Activated naive CD8-positive, alpha-beta T cell treated with anti-CD3 and anti-CD28 coated beads, Interleukin-2, amount 50 U/mL, for 24 hours (primary cell): ENCODE measurements around the gene CAPRIN2.

ENCODE experiments used
- ATAC-seq: fragments of 150-1000 bp; cut with Tn5 transposase; one replicate; pipeline ENCODE4 v1.10.0; 2021
- DNase-seq: peaks from one replicate; pipeline ENCODE4 v3.0.0; 2021
- H3K27ac Mint-ChIP-seq: one replicate; pipeline ENCODE4 v1.8.0; 2021; ENCODE audit warnings: mild to moderate bottlenecking, mixed read lengths
- H3K27me3 Mint-ChIP-seq: one replicate; pipeline ENCODE4 v1.8.0; 2021; ENCODE audit warnings: mixed read lengths
- H3K36me3 Mint-ChIP-seq: one replicate; pipeline ENCODE4 v1.8.0; 2021; ENCODE audit warnings: low read depth, mixed read lengths
- H3K4me1 Mint-ChIP-seq: one replicate; pipeline ENCODE4 v1.8.0; 2021; ENCODE audit warnings: mixed read lengths
- H3K4me3 Mint-ChIP-seq: one replicate; pipeline ENCODE4 v1.8.0; 2021; ENCODE audit warnings: mild to moderate bottlenecking, moderate library complexity, mixed read lengths
- H3K9me3 Mint-ChIP-seq: one replicate; pipeline ENCODE4 v1.8.0; 2021; ENCODE audit warnings: mixed read lengths

Gene CAPRIN2

GRCh38 chr12:30754750-30755394 is at the start of gene CAPRIN2:
CAPRIN2 (minus strand) TSS chr12:30754951; CDS start chr12:30753520, 1,431 bp downstream.
- Mint-ChIP-seq H3K27ac (peak within 1 kb of the TSS; percentile 77), H3K36me3 (no peaks in the 10 kb centered on the region), H3K4me3 (peak within 1 kb of the TSS; percentile 88), H3K9me3 (no peaks in the 10 kb centered on the region), H3K27me3 (no peaks in the 10 kb centered on the region), H3K4me1 (peaks cover 31% of the 10 kb centered on the region)
- DNase-seq (peak; percentile 93), ATAC-seq (peak; percentile 93)

GRCh38 chr12:30797689-30798088 is 42.9 kb upstream of the CAPRIN2 start:
- Mint-ChIP-seq H3K27ac (no peak overlapping the region), H3K4me1 (peaks cover 21% of the 10 kb centered on the region), H3K27me3 (peaks cover 50% of the 10 kb centered on the region), H3K9me3 (no peaks in the 10 kb centered on the region), H3K36me3 (no peaks in the 10 kb centered on the region), H3K4me3 (peak overlapping the region; percentile 21)
- ATAC-seq (no peak), DNase-seq (no peak)

GRCh38 chr12:30796891-30797371 is 42.2 kb upstream of the CAPRIN2 start:
- peaks cover 51% of the 10 kb centered on the region for H3K27me3 Mint-ChIP-seq
- H3K9me3 Mint-ChIP-seq: no peaks in the 10 kb centered on the region
- peaks cover 21% of the 10 kb centered on the region for H3K4me1 Mint-ChIP-seq
- no peak overlapping the region for H3K27ac Mint-ChIP-seq
- DNase-seq (no peak), ATAC-seq (no peak)
- H3K36me3 Mint-ChIP-seq: no peaks in the 10 kb centered on the region
- H3K4me3 Mint-ChIP-seq: peak overlapping the region; percentile 77

GRCh38 chr12:30796313-30796780 is 41.6 kb upstream of the CAPRIN2 start:
- Mint-ChIP-seq H3K27ac (no peak overlapping the region), H3K4me1 (peaks cover 21% of the 10 kb centered on the region)

GRCh38 chr12:30795410-30796312 is 40.9 kb upstream of the CAPRIN2 start:
- H3K27ac Mint-ChIP-seq: peak overlapping the region; percentile 68
- H3K9me3 Mint-ChIP-seq: no peaks in the 10 kb centered on the region
- H3K4me3 Mint-ChIP-seq: peak overlapping the region; percentile 77
- peak; percentile 79 for DNase-seq
- peaks cover 21% of the 10 kb centered on the region for H3K4me1 Mint-ChIP-seq
- ATAC-seq: peak; percentile 79
- no peaks in the 10 kb centered on the region for H3K36me3 Mint-ChIP-seq
- peaks cover 51% of the 10 kb centered on the region for H3K27me3 Mint-ChIP-seq

More at GRCh38 chr12:30796313-30796780, 41.6 kb upstream of the CAPRIN2 start:
- peak; percentile 10 for DNase-seq
- no peaks in the 10 kb centered on the region for H3K36me3 Mint-ChIP-seq
- ATAC-seq: peak; percentile 5
- H3K9me3 Mint-ChIP-seq: no peaks in the 10 kb centered on the region
- H3K4me3 Mint-ChIP-seq: peak overlapping the region; percentile 77
- H3K27me3 Mint-ChIP-seq: peaks cover 51% of the 10 kb centered on the region

- peak overlapping the region; percentile 59 for H3K27ac Mint-ChIP-seq
- no peaks in the 10 kb centered on the region for H3K9me3 Mint-ChIP-seq
- peaks cover 46% of the 10 kb centered on the region for H3K27me3 Mint-ChIP-seq
- ATAC-seq (peak; percentile 73), DNase-seq (no peak)
- peaks cover 21% of the 10 kb centered on the region for H3K4me1 Mint-ChIP-seq
- H3K36me3 Mint-ChIP-seq: no peaks in the 10 kb centered on the region
- peak overlapping the region; percentile 77 for H3K4me3 Mint-ChIP-seq
Measured at GRCh38 chr12:30794591-30795409, 40.0 kb upstream of the CAPRIN2 start.

GRCh38 chr12:30794020-30794419 is 39.3 kb upstream of the CAPRIN2 start:
- Mint-ChIP-seq H3K27ac (no peak overlapping the region), H3K27me3 (peaks cover 43% of the 10 kb centered on the region), H3K4me1 (peaks cover 21% of the 10 kb centered on the region), H3K9me3 (no peaks in the 10 kb centered on the region), H3K4me3 (no peak overlapping the region), H3K36me3 (no peaks in the 10 kb centered on the region)
- ATAC-seq: no peak
- DNase-seq: no peak

GRCh38 chr12:30792648-30793499 is 38.1 kb upstream of the CAPRIN2 start:
- Mint-ChIP-seq H3K9me3 (no peaks in the 10 kb centered on the region), H3K36me3 (no peaks in the 10 kb centered on the region), H3K27ac (no peak overlapping the region), H3K4me1 (peaks cover 21% of the 10 kb centered on the region), H3K27me3 (peaks cover 34% of the 10 kb centered on the region), H3K4me3 (no peak overlapping the region)
- DNase-seq (no peak), ATAC-seq (no peak)

GRCh38 chr12:30792085-30792484 is 37.3 kb upstream of the CAPRIN2 start:
- no peak for ATAC-seq
- no peaks in the 10 kb centered on the region for H3K36me3 Mint-ChIP-seq
- no peaks in the 10 kb centered on the region for H3K9me3 Mint-ChIP-seq
- DNase-seq: no peak
- peaks cover 28% of the 10 kb centered on the region for H3K27me3 Mint-ChIP-seq
- no peak overlapping the region for H3K27ac Mint-ChIP-seq
- H3K4me3 Mint-ChIP-seq: no peak overlapping the region
- peaks cover 19% of the 10 kb centered on the region for H3K4me1 Mint-ChIP-seq

- Mint-ChIP-seq H3K27me3 (peaks cover 14% of the 10 kb centered on the region), H3K4me1 (no peaks in the 10 kb centered on the region), H3K27ac (no peak overlapping the region), H3K9me3 (no peaks in the 10 kb centered on the region), H3K4me3 (no peak overlapping the region), H3K36me3 (no peaks in the 10 kb centered on the region)
- ATAC-seq (no peak), DNase-seq (no peak)
Measured at GRCh38 chr12:30788754-30789153, 34.0 kb upstream of the CAPRIN2 start.

- Mint-ChIP-seq H3K36me3 (no peaks in the 10 kb centered on the region), H3K27ac (no peak overlapping the region), H3K27me3 (peaks cover 7% of the 10 kb centered on the region), H3K4me1 (no peaks in the 10 kb centered on the region), H3K9me3 (no peaks in the 10 kb centered on the region), H3K4me3 (no peak overlapping the region)
- ATAC-seq (no peak), DNase-seq (no peak)
Measured at GRCh38 chr12:30785630-30786029, 30.9 kb upstream of the CAPRIN2 start.

- H3K9me3 Mint-ChIP-seq: no peaks in the 10 kb centered on the region
- no peaks in the 10 kb centered on the region for H3K36me3 Mint-ChIP-seq
- no peak overlapping the region for H3K27ac Mint-ChIP-seq
- H3K4me1 Mint-ChIP-seq: no peaks in the 10 kb centered on the region
- DNase-seq (no peak), ATAC-seq (no peak)
- H3K4me3 Mint-ChIP-seq: no peak overlapping the region
- H3K27me3 Mint-ChIP-seq: peaks cover 7% of the 10 kb centered on the region
Measured at GRCh38 chr12:30784508-30784907, 29.8 kb upstream of the CAPRIN2 start.

- H3K9me3 Mint-ChIP-seq: no peaks in the 10 kb centered on the region
- H3K36me3 Mint-ChIP-seq: no peaks in the 10 kb centered on the region
- no peak for DNase-seq
- no peak overlapping the region for H3K27ac Mint-ChIP-seq
- no peak overlapping the region for H3K4me3 Mint-ChIP-seq
- ATAC-seq: no peak
- no peaks in the 10 kb centered on the region for H3K4me1 Mint-ChIP-seq
- H3K27me3 Mint-ChIP-seq: peaks cover 7% of the 10 kb centered on the region
Measured at GRCh38 chr12:30783946-30784345, 29.2 kb upstream of the CAPRIN2 start.
